Measurements from ENCODE around the gene CYBA.

- TF ChIP-seq CTCF (IDR thresholded peaks at IDR 0.05) (no peak), POLR2A (IDR thresholded peaks at IDR 0.05) (no peak)
Measured at GRCh38 chr16:88684569-88685155, 33.8 kb upstream of the CYBA start.

Data from body of pancreas (tissue), 4 donors.